ENCODE data around the gene RACGAP1. TPM values are rescaled to one million over a fixed set of nuclear protein-coding genes. Genes with fewer than 3 reads are reported as not detected.
"Not testable (repeated sequence)": the region's sequence is repeated elsewhere in the genome, so short reads cannot be mapped to it uniquely, and the experiment has no call there.

The RACGAP1 gene
- total RNA-seq, 4 donors from 2014 or later, result 10.5 to 23.7 (median 13.1) TPM

- H3K4me1 ChIP-seq, result peaks cover 0 to 6% (median 0%) of the 10 kb centered on the region in 3 donors
- H3K36me3 ChIP-seq, result no peaks in the 10 kb centered on the region
- peak overlapping the region in 2 of 4 donors; percentile 31 to 35 for H3K27ac ChIP-seq
- ATAC-seq, result no peak
- peaks cover 26% of the 10 kb centered on the region for H3K27me3 ChIP-seq
- 20% methylated on average over 1 of the region's 37 CpGs; no CpG with 5 or more reads in 1 of the 2 donors for WGBS, 2 donors (ENCODE audit: low coverage in 1 of 2)
- H3K9me3 ChIP-seq, result no peaks in the 10 kb centered on the region
- peak overlapping the region in 1 of 2 donors; percentile 41 for H3K4me3 ChIP-seq
- TF ChIP-seq CTCF (IDR thresholded peaks at IDR 0.05), result no peak
- TF ChIP-seq EP300 (IDR thresholded peaks at IDR 0.05), result no peak
- TF ChIP-seq POLR2A (IDR thresholded peaks at IDR 0.05), result no peak
- no peak for TF ChIP-seq POLR2AphosphoS5 (IDR thresholded peaks at IDR 0.05)
Measured at GRCh38 chr12:50032854-50033581, 7.7 kb upstream of the RACGAP1 start.

- 63% methylated on average over 4 of the region's 21 CpGs; no CpG with 5 or more reads in 1 of the 2 donors for WGBS, 2 donors (ENCODE audit: low coverage in 1 of 2)
- Histone ChIP-seq H3K36me3 (no peaks in the 10 kb centered on the region), H3K27ac (peak overlapping the region in 1 of 4 donors; percentile 35), H3K4me3 (peak overlapping the region in 1 of 2 donors; percentile 41), H3K4me1 (peaks cover 0 to 6% (median 0%) of the 10 kb centered on the region in 3 donors), H3K27me3 (peaks cover 26% of the 10 kb centered on the region), H3K9me3 (no peaks in the 10 kb centered on the region)
- ATAC-seq, result no peak
- TF ChIP-seq POLR2A (IDR thresholded peaks at IDR 0.05) (no peak), EP300 (IDR thresholded peaks at IDR 0.05) (no peak), CTCF (IDR thresholded peaks at IDR 0.05) (no peak), POLR2AphosphoS5 (IDR thresholded peaks at IDR 0.05) (no peak)
Measured at GRCh38 chr12:50032515-50032853, 7.2 kb upstream of the RACGAP1 start.

- not testable (repeated sequence) for H3K27ac ChIP-seq, ATAC-seq, H3K4me3 ChIP-seq, H3K36me3 ChIP-seq, H3K9me3 ChIP-seq
- Histone ChIP-seq H3K27me3 (peaks cover 26% of the 10 kb centered on the region), H3K4me1 (peaks cover 0 to 11% (median 0%) of the 10 kb centered on the region in 3 donors)
- WGBS, 2 donors (ENCODE audit: low coverage in 1 of 2), result 75 to 90% methylated on average over 6 to 8 of the region's 9 CpGs
Measured at GRCh38 chr12:50030449-50030848, 5.2 kb upstream of the RACGAP1 start.

- TF ChIP-seq POLR2A (IDR thresholded peaks at IDR 0.05) (no peak), EP300 (IDR thresholded peaks at IDR 0.05) (no peak), POLR2AphosphoS5 (IDR thresholded peaks at IDR 0.05) (no peak), CTCF (IDR thresholded peaks at IDR 0.05) (no peak)
- Histone ChIP-seq H3K4me3 (no peak overlapping the region), H3K4me1 (peaks cover 0 to 14% (median 3%) of the 10 kb centered on the region in 3 donors), H3K9me3 (no peaks in the 10 kb centered on the region), H3K27me3 (peaks cover 5% of the 10 kb centered on the region), H3K27ac (no peak overlapping the region), H3K36me3 (no peaks in the 10 kb centered on the region)
- ATAC-seq, result no peak
- 80 to 100% methylated on average over 1 to 3 of the region's 3 CpGs for WGBS, 2 donors (ENCODE audit: low coverage in 1 of 2)
Measured at GRCh38 chr12:50026691-50027090, 1.4 kb upstream of the RACGAP1 start.

GRCh38 chr12:50024805-50025186, 498 bp downstream of the RACGAP1 start:
- Histone ChIP-seq H3K4me1 (peaks cover 0 to 20% (median 3%) of the 10 kb centered on the region in 3 donors), H3K36me3 (no peaks in the 10 kb centered on the region), H3K4me3 (peak overlapping the region; percentile 64 to 82), H3K27me3 (no peaks in the 10 kb centered on the region), H3K27ac (peak overlapping the region in 3 of 4 donors; percentile 64 to 80 (median 66)), H3K9me3 (no peaks in the 10 kb centered on the region)
- 2 to 4% methylated on average over 6 to 10 of the region's 16 CpGs for WGBS, 2 donors (ENCODE audit: low coverage in 1 of 2)
- peak; percentile 7 for ATAC-seq
- TF ChIP-seq POLR2A (IDR thresholded peaks at IDR 0.05), result no peak

- Histone ChIP-seq H3K36me3 (no peaks in the 10 kb centered on the region), H3K9me3 (no peaks in the 10 kb centered on the region), H3K27ac (no peak overlapping the region), H3K27me3 (no peaks in the 10 kb centered on the region), H3K4me3 (no peak overlapping the region), H3K4me1 (peaks cover 0 to 20% (median 3%) of the 10 kb centered on the region in 3 donors)
- WGBS, 2 donors (ENCODE audit: low coverage in 1 of 2), result 60 to 75% methylated on average over 6 to 8 of the region's 8 CpGs
- no peak for ATAC-seq
- no peak for TF ChIP-seq EP300 (IDR thresholded peaks at IDR 0.05)
- no peak for TF ChIP-seq POLR2AphosphoS5 (IDR thresholded peaks at IDR 0.05)
- no peak for TF ChIP-seq POLR2A (IDR thresholded peaks at IDR 0.05)
- no peak for TF ChIP-seq CTCF (IDR thresholded peaks at IDR 0.05)
Measured at GRCh38 chr12:50024227-50024626, 1.1 kb downstream of the RACGAP1 start.

Data from gastroesophageal sphincter (tissue), 4 donors.